ENCODE measurements around the gene USP11.

- no peak for TF ChIP-seq POLR2A (IDR thresholded peaks at IDR 0.05)
- TF ChIP-seq, protein P1, sequence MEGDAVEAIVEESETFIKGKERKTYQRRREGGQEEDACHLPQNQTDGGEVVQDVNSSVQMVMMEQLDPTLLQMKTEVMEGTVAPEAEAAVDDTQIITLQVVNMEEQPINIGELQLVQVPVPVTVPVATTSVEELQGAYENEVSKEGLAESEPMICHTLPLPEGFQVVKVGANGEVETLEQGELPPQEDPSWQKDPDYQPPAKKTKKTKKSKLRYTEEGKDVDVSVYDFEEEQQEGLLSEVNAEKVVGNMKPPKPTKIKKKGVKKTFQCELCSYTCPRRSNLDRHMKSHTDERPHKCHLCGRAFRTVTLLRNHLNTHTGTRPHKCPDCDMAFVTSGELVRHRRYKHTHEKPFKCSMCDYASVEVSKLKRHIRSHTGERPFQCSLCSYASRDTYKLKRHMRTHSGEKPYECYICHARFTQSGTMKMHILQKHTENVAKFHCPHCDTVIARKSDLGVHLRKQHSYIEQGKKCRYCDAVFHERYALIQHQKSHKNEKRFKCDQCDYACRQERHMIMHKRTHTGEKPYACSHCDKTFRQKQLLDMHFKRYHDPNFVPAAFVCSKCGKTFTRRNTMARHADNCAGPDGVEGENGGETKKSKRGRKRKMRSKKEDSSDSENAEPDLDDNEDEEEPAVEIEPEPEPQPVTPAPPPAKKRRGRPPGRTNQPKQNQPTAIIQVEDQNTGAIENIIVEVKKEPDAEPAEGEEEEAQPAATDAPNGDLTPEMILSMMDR (IDR thresholded peaks at IDR 0.05) = no peak
Observed at GRCh38 chrX:47224896-47225290, 7.9 kb upstream of the USP11 start.

Measured in sigmoid colon (tissue), 3 donors.